Tibial nerve (tissue), 4 donors: Measurements from ENCODE around the gene TMEM59. TPM values are rescaled to one million over a fixed set of nuclear protein-coding genes. Genes with fewer than 3 reads are reported as not detected.

Experiments
- DNase-seq, 2 donors: peaks; one replicate each; pipeline ENCODE4 v3.0.0-alpha.2; 2019; ENCODE audit warnings: low spot score in 2 of 2
- H3K27ac ChIP-seq, 4 donors: fragments of 200-600 bp; sonication (generic) in 3 of 4; one replicate each; pipeline ENCODE4 v1.5.1; 2017 to 2019; ENCODE audit warnings: mild to moderate bottlenecking in 1 of 4
- H3K27me3 ChIP-seq, 2 donors: fragments of 200-600 bp; sonication (generic) in 1 of 2; one replicate each; pipeline versions ENCODE4 v1.5.1 to v1.6.0; 2017 to 2019
- H3K36me3 ChIP-seq, 3 donors: fragments of 200-600 bp; sonication (generic); one replicate each; pipeline ENCODE4 v1.5.1; 2018 to 2019
- H3K4me1 ChIP-seq, 4 donors: fragments of 200-600 bp; sonication (generic) in 3 of 4; one replicate each; pipeline ENCODE4 v1.5.1; 2017 to 2019
- H3K4me3 ChIP-seq, 4 donors: fragments of 200-600 bp; sonication (generic) in 3 of 4; one replicate each; pipeline ENCODE4 v1.5.1; 2017 to 2019; ENCODE audit warnings: mild to moderate bottlenecking in 1 of 4, moderate library complexity in 1 of 4
- H3K9me3 ChIP-seq, 4 donors: fragments of 200-600 bp; sonication (generic) in 3 of 4; one replicate each; pipeline ENCODE4 v1.5.1; 2017 to 2019
- CTCF ChIP-seq, 5 experiments: fragments of 200-600 bp in 3 of 5; fragments of 450-650 bp in 2 of 5; sonication (generic) in 3 of 5; IDR thresholded peaks; one replicate each; pipeline ENCODE4 v1.5.1; 2016 to 2019; ENCODE audit warnings: antibody characterized with exemption in 5 of 5, mild to moderate bottlenecking in 3 of 5, moderate library complexity in 2 of 5
- EP300 ChIP-seq, 2 donors: sonication (generic); formaldehyde crosslinking; IDR thresholded peaks; one replicate each; pipeline ENCODE4 v1.6.1; 2017; ENCODE audit warnings: antibody characterized with exemption in 2 of 2, mild to moderate bottlenecking in 1 of 2
- POLR2A ChIP-seq, 2 donors: fragments of 450-650 bp; IDR thresholded peaks; one replicate each; pipeline ENCODE4 v1.6.1; 2017; ENCODE audit warnings: antibody characterized with exemption in 2 of 2, mild to moderate bottlenecking in 2 of 2, moderate library complexity in 2 of 2
- WGBS, 2 donors: methylation state at CpG; one replicate each; pipeline ENCODE4 v1.1.5; 2018; 5-methylcytosine and 5-hydroxymethylcytosine counted together
- total RNA-seq, 4 donors: library from RNA; depleted of rRNA; stranded (reverse); fragments of >200 nt; gene quantifications; one replicate each; pipeline ENCODE4 v1.1.0, GENCODE V29; 2016

The TMEM59 gene
- total RNA-seq, 4 donors from 2014 or later: 145 to 304 (median 189) TPM

GRCh38 chr1:54010415-54011117 lies 42.4 kb downstream of the TMEM59 start:
- no peak overlapping the region for H3K4me3 ChIP-seq
- no peak for TF ChIP-seq POLR2A (IDR thresholded peaks at IDR 0.05)
- no peak for TF ChIP-seq CTCF (IDR thresholded peaks at IDR 0.05)
- no peak for TF ChIP-seq EP300 (IDR thresholded peaks at IDR 0.05)
- H3K27ac ChIP-seq: no peak overlapping the region
- H3K9me3 ChIP-seq: no peaks in the 10 kb centered on the region
- peaks cover 0 to 6% of the 10 kb centered on the region in 2 donors for H3K27me3 ChIP-seq
- H3K4me1 ChIP-seq: no peaks in the 10 kb centered on the region
- no peaks in the 10 kb centered on the region for H3K36me3 ChIP-seq
- WGBS, 2 donors: 51 to 69% methylated on average over 5 of the region's 5 CpGs
- no peak for DNase-seq

- TF ChIP-seq POLR2A (IDR thresholded peaks at IDR 0.05) (no peak), CTCF (IDR thresholded peaks at IDR 0.05) (no peak), EP300 (IDR thresholded peaks at IDR 0.05) (no peak)
- 80 to 82% methylated on average over 4 of the region's 4 CpGs for WGBS, 2 donors
- peaks cover 0 to 6% of the 10 kb centered on the region in 2 donors for H3K27me3 ChIP-seq
- no peaks in the 10 kb centered on the region for H3K36me3 ChIP-seq
- no peak overlapping the region for H3K4me3 ChIP-seq
- no peak overlapping the region for H3K27ac ChIP-seq
- DNase-seq: no peak
- no peaks in the 10 kb centered on the region for H3K9me3 ChIP-seq
- H3K4me1 ChIP-seq: no peaks in the 10 kb centered on the region
These were observed 43.6 kb downstream of the TMEM59 start for GRCh38 chr1:54009406-54009805.

GRCh38 chr1:54008876-54009275 lies 44.1 kb downstream of the TMEM59 start:
- TF ChIP-seq POLR2A (IDR thresholded peaks at IDR 0.05): no peak
- no peak for TF ChIP-seq CTCF (IDR thresholded peaks at IDR 0.05)
- no peak for TF ChIP-seq EP300 (IDR thresholded peaks at IDR 0.05)
- H3K27me3 ChIP-seq: peaks cover 0 to 6% of the 10 kb centered on the region in 2 donors
- H3K9me3 ChIP-seq: no peaks in the 10 kb centered on the region
- H3K4me3 ChIP-seq: no peak overlapping the region
- 80 to 88% methylated on average over 12 to 13 of the region's 13 CpGs for WGBS, 2 donors
- H3K36me3 ChIP-seq: no peaks in the 10 kb centered on the region
- no peaks in the 10 kb centered on the region for H3K4me1 ChIP-seq
- no peak for DNase-seq
- no peak overlapping the region for H3K27ac ChIP-seq

- TF ChIP-seq POLR2A (IDR thresholded peaks at IDR 0.05) (no peak), EP300 (IDR thresholded peaks at IDR 0.05) (no peak), CTCF (IDR thresholded peaks at IDR 0.05) (no peak)
- no peak for DNase-seq
- WGBS, 2 donors: 92 to 98% methylated on average over 4 of the region's 4 CpGs
These were observed 45.4 kb downstream of the TMEM59 start for GRCh38 chr1:54007613-54008012.

GRCh38 chr1:54006508-54006907 lies 46.5 kb downstream of the TMEM59 start:
- Histone ChIP-seq H3K9me3 (no peaks in the 10 kb centered on the region), H3K27ac (no peak overlapping the region), H3K4me3 (no peak overlapping the region), H3K27me3 (peaks cover 0 to 6% of the 10 kb centered on the region in 2 donors), H3K4me1 (no peaks in the 10 kb centered on the region), H3K36me3 (no peaks in the 10 kb centered on the region)
- no peak for DNase-seq
- WGBS, 2 donors: 57 to 70% methylated on average over 4 of the region's 4 CpGs
- no peak for TF ChIP-seq POLR2A (IDR thresholded peaks at IDR 0.05)
- no peak for TF ChIP-seq EP300 (IDR thresholded peaks at IDR 0.05)
- no peak for TF ChIP-seq CTCF (IDR thresholded peaks at IDR 0.05)

More at GRCh38 chr1:54007613-54008012, 45.4 kb downstream of the TMEM59 start:
- Histone ChIP-seq H3K27me3 (peaks cover 0 to 6% of the 10 kb centered on the region in 2 donors), H3K27ac (no peak overlapping the region), H3K9me3 (no peaks in the 10 kb centered on the region), H3K36me3 (no peaks in the 10 kb centered on the region), H3K4me1 (no peaks in the 10 kb centered on the region), H3K4me3 (no peak overlapping the region)
